ENCODE measurements around the gene CALML4.

The CALML4 gene

GRCh38 chr15:68232937-68233336 lies 27.8 kb upstream of the CALML4 start:
- no peak overlapping the region for H3K4me3 ChIP-seq (replicated peaks; ENCODE audit: insufficient read depth, low read length)
- TF ChIP-seq GABPA (IDR thresholded peaks at IDR 0.05; ENCODE audit: low read depth) (no peak), SPI1 (IDR thresholded peaks at IDR 0.05; ENCODE audit: borderline replicate concordance, low read depth) (peak; percentile 97)
- DNase-seq (ENCODE audit: low read depth in 1 of 2, low spot score in 1 of 2): peak; percentile 73 to 87
- peak overlapping the region; percentile 48 for H3K27ac ChIP-seq (replicated peaks)
- no peaks in the 10 kb centered on the region for H3K27me3 ChIP-seq (ENCODE audit: insufficient read depth, poor library complexity, severe bottlenecking)

- no peak for DNase-seq (ENCODE audit: low read depth in 1 of 2, low spot score in 1 of 2)
- H3K27ac ChIP-seq (replicated peaks): peak overlapping the region; percentile 45
- H3K4me3 ChIP-seq (replicated peaks; ENCODE audit: insufficient read depth, low read length): no peak overlapping the region
- H3K27me3 ChIP-seq (ENCODE audit: insufficient read depth, poor library complexity, severe bottlenecking): no peaks in the 10 kb centered on the region
- TF ChIP-seq REST (IDR thresholded peaks at IDR 0.05; ENCODE audit: insufficient replicate concordance, low read depth) (no peak), POLR2AphosphoS5 (IDR thresholded peaks at IDR 0.05; ENCODE audit: low read depth) (no peak), CTCF (IDR thresholded peaks at IDR 0.05; ENCODE audit: insufficient read depth, low read length) (no peak), SPI1 (IDR thresholded peaks at IDR 0.05; ENCODE audit: borderline replicate concordance, low read depth) (peak; percentile 50; the same call in 1 of the 2 replicates), GABPA (IDR thresholded peaks at IDR 0.05; ENCODE audit: low read depth) (no peak)
Observed at GRCh38 chr15:68232449-68232848, 27.3 kb upstream of the CALML4 start.

GRCh38 chr15:68231102-68231818 lies 26.1 kb upstream of the CALML4 start:
- no peak overlapping the region for H3K27ac ChIP-seq (replicated peaks)
- no peak overlapping the region for H3K4me3 ChIP-seq (replicated peaks; ENCODE audit: insufficient read depth, low read length)

DNA sequence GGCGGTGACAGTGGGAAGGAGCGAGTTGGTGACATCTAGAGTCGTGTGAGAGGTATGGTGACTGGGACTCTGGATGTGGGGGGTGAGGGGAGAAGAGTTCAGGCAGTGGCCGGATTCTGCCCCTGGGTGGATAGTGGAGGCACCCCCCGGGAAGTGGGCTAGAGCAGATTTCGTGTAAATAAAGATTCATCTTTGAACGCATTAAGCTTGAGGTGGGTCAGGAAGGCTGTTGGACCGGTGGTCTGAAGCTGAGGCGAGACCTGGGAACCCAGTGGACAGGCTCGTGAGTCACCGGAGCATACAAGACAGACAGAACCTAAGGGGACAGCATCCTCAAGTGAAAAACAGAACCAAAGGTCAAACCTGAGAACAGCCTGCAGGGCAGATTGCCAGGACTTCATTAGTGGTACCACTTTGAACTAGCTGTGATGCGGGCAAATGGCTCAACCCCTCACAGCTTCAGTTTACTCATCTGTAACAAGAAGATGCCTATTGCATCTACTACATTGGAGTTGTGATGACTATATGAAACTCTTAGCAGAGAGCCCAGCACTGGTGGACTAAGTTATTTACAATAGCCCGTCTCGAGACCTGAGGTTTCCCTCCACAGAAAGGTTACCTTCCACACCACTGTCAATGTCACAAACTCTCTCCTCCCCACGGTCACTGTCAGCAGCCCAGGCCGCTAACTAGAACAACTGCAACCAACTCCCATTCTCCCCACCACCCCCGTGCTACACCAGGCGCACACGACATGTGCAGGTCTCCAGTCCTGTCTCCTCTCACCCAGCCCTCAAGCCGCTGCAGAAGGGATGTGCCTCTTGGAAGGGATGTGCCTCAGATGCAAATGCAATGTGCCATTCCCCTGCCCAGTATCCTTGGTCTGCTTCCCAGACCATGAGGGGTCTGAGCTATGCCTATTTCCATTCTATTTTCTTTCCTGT lies 25.3 kb upstream of the CALML4 start:
- DNase-seq (ENCODE audit: low read depth in 1 of 2, low spot score in 1 of 2): no peak
- TF ChIP-seq POLR2AphosphoS5 (IDR thresholded peaks at IDR 0.05; ENCODE audit: low read depth) (no peak), REST (IDR thresholded peaks at IDR 0.05; ENCODE audit: insufficient replicate concordance, low read depth) (no peak), CTCF (IDR thresholded peaks at IDR 0.05; ENCODE audit: insufficient read depth, low read length) (no peak), GABPA (IDR thresholded peaks at IDR 0.05; ENCODE audit: low read depth) (no peak), SPI1 (IDR thresholded peaks at IDR 0.05; ENCODE audit: borderline replicate concordance, low read depth) (no peak)

More at GRCh38 chr15:68231102-68231818, 26.1 kb upstream of the CALML4 start:
- H3K27me3 ChIP-seq (ENCODE audit: insufficient read depth, poor library complexity, severe bottlenecking): no peaks in the 10 kb centered on the region
- TF ChIP-seq GABPA (IDR thresholded peaks at IDR 0.05; ENCODE audit: low read depth) (no peak), POLR2AphosphoS5 (IDR thresholded peaks at IDR 0.05; ENCODE audit: low read depth) (no peak)
- DNase-seq (ENCODE audit: low read depth in 1 of 2, low spot score in 1 of 2): no peak

More for the DNA sequence above, 25.3 kb upstream of the CALML4 start:
- no peaks in the 10 kb centered on the region for H3K27me3 ChIP-seq (ENCODE audit: insufficient read depth, poor library complexity, severe bottlenecking)
- H3K4me3 ChIP-seq (replicated peaks; ENCODE audit: insufficient read depth, low read length): peak overlapping the region; percentile 63
- peak overlapping the region; percentile 91 for H3K27ac ChIP-seq (replicated peaks)

Data from HL-60 (cell line).